Uterus (tissue), 2 donors: Measurements from ENCODE around the gene ZC3H7B.

Source experiments
- POLR2A ChIP-seq, 2 donors: fragments of 450-650 bp; IDR thresholded peaks; one replicate each; pipeline ENCODE4 v1.6.1; 2016; ENCODE audit warnings: antibody characterized with exemption in 2 of 2, mild to moderate bottlenecking in 1 of 2, moderate library complexity in 1 of 2
- TF ChIP-seq, protein P1 (sequence below), 4 experiments: fragments of 200-600 bp in 2 of 4; fragments of 450-650 bp in 2 of 4; sonication (generic) in 2 of 4; IDR thresholded peaks; one replicate each; pipeline ENCODE4 v1.5.1; 2016 to 2019; ENCODE audit warnings: antibody characterized with exemption in 4 of 4, mild to moderate bottlenecking in 2 of 4, moderate library complexity in 1 of 4

DNA sequence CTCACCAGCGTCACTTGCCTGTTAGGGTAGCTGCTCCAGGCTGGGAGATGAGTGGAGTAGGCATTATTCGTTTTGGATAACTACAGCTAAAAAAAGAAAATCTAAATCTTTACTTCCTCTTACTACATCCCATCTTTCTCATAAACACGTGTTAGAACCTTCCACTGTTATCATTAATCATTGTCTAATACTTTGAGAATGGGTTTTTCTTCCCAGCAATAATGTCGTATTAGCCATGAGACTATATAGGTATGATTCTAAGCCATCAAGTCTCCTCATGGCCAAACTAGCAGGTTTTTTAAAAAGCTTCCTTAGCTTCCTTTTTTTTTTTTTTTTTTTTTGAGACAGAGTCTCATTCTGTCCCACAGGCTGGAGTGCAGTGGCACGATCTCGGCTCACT, 76.5 kb downstream of the ZC3H7B start:
- TF ChIP-seq, protein P1, sequence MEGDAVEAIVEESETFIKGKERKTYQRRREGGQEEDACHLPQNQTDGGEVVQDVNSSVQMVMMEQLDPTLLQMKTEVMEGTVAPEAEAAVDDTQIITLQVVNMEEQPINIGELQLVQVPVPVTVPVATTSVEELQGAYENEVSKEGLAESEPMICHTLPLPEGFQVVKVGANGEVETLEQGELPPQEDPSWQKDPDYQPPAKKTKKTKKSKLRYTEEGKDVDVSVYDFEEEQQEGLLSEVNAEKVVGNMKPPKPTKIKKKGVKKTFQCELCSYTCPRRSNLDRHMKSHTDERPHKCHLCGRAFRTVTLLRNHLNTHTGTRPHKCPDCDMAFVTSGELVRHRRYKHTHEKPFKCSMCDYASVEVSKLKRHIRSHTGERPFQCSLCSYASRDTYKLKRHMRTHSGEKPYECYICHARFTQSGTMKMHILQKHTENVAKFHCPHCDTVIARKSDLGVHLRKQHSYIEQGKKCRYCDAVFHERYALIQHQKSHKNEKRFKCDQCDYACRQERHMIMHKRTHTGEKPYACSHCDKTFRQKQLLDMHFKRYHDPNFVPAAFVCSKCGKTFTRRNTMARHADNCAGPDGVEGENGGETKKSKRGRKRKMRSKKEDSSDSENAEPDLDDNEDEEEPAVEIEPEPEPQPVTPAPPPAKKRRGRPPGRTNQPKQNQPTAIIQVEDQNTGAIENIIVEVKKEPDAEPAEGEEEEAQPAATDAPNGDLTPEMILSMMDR (IDR thresholded peaks at IDR 0.05): no peak
- TF ChIP-seq POLR2A (IDR thresholded peaks at IDR 0.05): no peak
